ENCODE data around the gene FSHB. TPM values are rescaled to one million over a fixed set of nuclear protein-coding genes. Genes with fewer than 3 reads are reported as not detected.

FSHB gene
- total and polyA plus RNA-seq, 2 of the 4 experiments (the other 2 are of a cell fraction) = not detected

DNA sequence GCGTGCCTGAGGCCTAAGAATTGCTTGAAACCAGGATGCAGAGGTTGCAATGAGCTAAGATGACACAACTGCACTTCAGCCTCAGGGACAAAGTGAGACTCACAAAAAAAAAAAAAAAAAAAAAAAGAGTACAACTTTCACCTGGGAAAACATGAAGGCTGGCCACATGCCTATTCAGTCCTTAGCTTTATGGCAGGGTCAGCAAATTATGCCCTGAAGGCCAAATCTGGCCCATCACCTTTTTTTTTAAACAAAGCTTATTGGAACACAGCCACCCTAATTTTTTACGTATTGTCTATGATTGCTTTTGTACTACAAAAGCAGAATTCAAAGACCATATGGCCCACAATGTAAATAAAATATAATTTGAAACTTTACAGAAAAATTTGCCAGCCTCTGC lies 8.2 kb downstream of the FSHB start:
- Histone ChIP-seq H3K14ac (replicated peaks; ENCODE audit: low read depth, low read length) (no peak overlapping the region), H3K79me1 (ENCODE audit: low read depth in 1 of 2, low read length in 2 of 2) (no peaks in the 10 kb centered on the region), H3K27me3 (ENCODE audit: control insufficient read depth, insufficient read depth, low read length) (no peaks in the 10 kb centered on the region), H3K9ac (ENCODE audit: low read depth, low read length) (no peak overlapping the region), H3K27ac (ENCODE audit: insufficient read depth, low read length) (no peak overlapping the region), H2AFZ (replicated peaks; ENCODE audit: low read length, poor library complexity) (no peak overlapping the region), H3K23ac (ENCODE audit: low read depth, low read length) (no peak overlapping the region), H3K4ac (ENCODE audit: low read depth, low read length) (no peak overlapping the region), H4K5ac (ENCODE audit: low read depth, low read length) (no peak overlapping the region), H2AK5ac (ENCODE audit: low read depth, low read length) (no peak overlapping the region), H3K18ac (ENCODE audit: low read depth, low read length) (no peak overlapping the region), H2BK20ac (ENCODE audit: low read depth, low read length) (no peak overlapping the region), H3K4me2 (ENCODE audit: low read depth, low read length) (no peak overlapping the region), H3K9me1 (ENCODE audit: insufficient read depth, low read length) (no peaks in the 10 kb centered on the region), H2BK15ac (ENCODE audit: low read depth, low read length) (no peak overlapping the region), H2BK5ac (ENCODE audit: low read depth, low read length, poor library complexity, severe bottlenecking) (no peak overlapping the region), H3K4me3 (ENCODE audit: insufficient read depth, low read depth, low read length) (no peak overlapping the region), H4K91ac (ENCODE audit: insufficient read depth, low read depth, low read length) (no peak overlapping the region), H3K56ac (ENCODE audit: extremely low read depth, insufficient read depth, low read length) (no peak overlapping the region), H3K36me3 (ENCODE audit: control insufficient read depth, insufficient read depth, low read length) (no peaks in the 10 kb centered on the region), H4K8ac (ENCODE audit: low read depth in 2 of 2, low read length in 2 of 2) (no peak overlapping the region), H4K20me1 (ENCODE audit: insufficient read depth, low read length) (no peaks in the 10 kb centered on the region), H3K9me3 (ENCODE audit: control insufficient read depth, insufficient read depth, low read length) (no peaks in the 10 kb centered on the region), H2BK120ac (ENCODE audit: low read depth, low read length) (no peak overlapping the region), H2AK9ac (replicated peaks; ENCODE audit: low read depth, low read length, poor library complexity) (no peak overlapping the region), H3K4me1 (ENCODE audit: control insufficient read depth, insufficient read depth, low read length) (no peaks in the 10 kb centered on the region)
- 67% methylated on average over 1 of the region's 2 CpGs; no CpG with 5 or more reads in 1 of the 2 experiments for WGBS, 2 experiments (ENCODE audit: extremely low coverage in 2 of 2, insufficient read length in 1 of 2)
- no peak for DNase-seq
- in situ Hi-C loops (cut with MboI; ENCODE audit: low sequenced_read_pairs) = no loop called here
- ChIA-PET CTCF (no interaction called here), POLR2A (ENCODE audit: unreplicated experiment) (no interaction called here)
- no TSS peak for BruUV-seq (replicated peaks)
- intact Hi-C loops (cut with micrococcal nuclease) = no loop called here
- dilution Hi-C loops (cut with HindIII; ENCODE audit: low sequenced_read_pairs, unreplicated experiment) = no loop called here
- ATAC-seq (ENCODE audit: low read depth) = no peak
- TF ChIP-seq FOS (IDR thresholded peaks at IDR 0.05; ENCODE audit: low read depth, low read length) (no peak), MXI1 (IDR thresholded peaks at IDR 0.05; ENCODE audit: borderline replicate concordance, low read depth, low read length) (no peak), RFX5 (IDR thresholded peaks at IDR 0.05; ENCODE audit: low read depth, low read length) (no peak), POLR2A (IDR thresholded peaks at IDR 0.05; ENCODE audit: low read depth, low read length) (no peak), NFE2L2 (IDR thresholded peaks at IDR 0.05; ENCODE audit: low read depth, low read length) (no peak), CHD1 (IDR thresholded peaks at IDR 0.05; ENCODE audit: low read depth, low read length) (no peak), CTCF (conservative IDR thresholded peaks at IDR 0.05; ENCODE audit: low read depth, low read length) (no peak), CEBPB (IDR thresholded peaks at IDR 0.05; ENCODE audit: low read depth, low read length) (no peak), MAZ (IDR thresholded peaks at IDR 0.05; ENCODE audit: borderline replicate concordance, low read depth, low read length) (no peak), RCOR1 (IDR thresholded peaks at IDR 0.05; ENCODE audit: insufficient replicate concordance, low read length) (no peak)
- TF ChIP-seq, protein P1, sequence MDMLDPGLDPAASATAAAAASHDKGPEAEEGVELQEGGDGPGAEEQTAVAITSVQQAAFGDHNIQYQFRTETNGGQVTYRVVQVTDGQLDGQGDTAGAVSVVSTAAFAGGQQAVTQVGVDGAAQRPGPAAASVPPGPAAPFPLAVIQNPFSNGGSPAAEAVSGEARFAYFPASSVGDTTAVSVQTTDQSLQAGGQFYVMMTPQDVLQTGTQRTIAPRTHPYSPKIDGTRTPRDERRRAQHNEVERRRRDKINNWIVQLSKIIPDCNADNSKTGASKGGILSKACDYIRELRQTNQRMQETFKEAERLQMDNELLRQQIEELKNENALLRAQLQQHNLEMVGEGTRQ (IDR thresholded peaks at IDR 0.05; ENCODE audit: low read depth, low read length) = no peak
